B cell (primary cell): ENCODE data around the gene RAB5B. TPM values are rescaled to one million over a fixed set of nuclear protein-coding genes. Genes with fewer than 3 reads are reported as not detected.
A peak's percentile ranks its signal among the peaks of the same experiment; 100 is the strongest.

Source experiments
- ATAC-seq: fragments of 200-7000 bp; cut with Tn5 transposase; one replicate; pipeline ENCODE4 v1.10.0; 2021; ENCODE audit warnings: low read depth, mild to moderate bottlenecking, moderate number of reproducible peaks, moderate library complexity
- CTCF ChIA-PET: fragments of 350-600 bp; sonication (Branson Sonifier 250); formaldehyde crosslinking; loops from one replicate; lab custom pipeline; 2021; ENCODE audit warnings: antibody characterized with exemption, inconsistent platforms; lab: Charles Lee
- POLR2A ChIA-PET: fragments of 350-600 bp; sonication (Branson Sonifier 250); formaldehyde crosslinking; loops from one replicate; lab custom pipeline; 2021; ENCODE audit warnings: antibody characterized with exemption; lab: Charles Lee
- DNase-seq: peaks from one replicate; pipeline ENCODE4 v3.0.0; 2013
- H2AFZ ChIP-seq: 2 replicates; pipeline ENCODE4 v1.6.1; 2012; ENCODE audit warnings: mild to moderate bottlenecking, low read depth, low read length; ENCODE audit not compliant: insufficient read depth, poor library complexity, severe bottlenecking
- H3K27ac ChIP-seq, 2 donors: 1 replicate in 1 of 2; 2 replicates in 1 of 2; pipeline ENCODE4 v1.5.1; 2012 to 2013; ENCODE audit warnings: low read length in 2 of 2, mild to moderate bottlenecking in 2 of 2, moderate library complexity in 1 of 2
- H3K27me3 ChIP-seq, 4 experiments: fragments of 200-600 bp in 1 of 4; sonication (generic) in 1 of 4; replicated peaks in 1 of 4; 1 replicate in 2 of 4; 2 replicates in 2 of 4; pipeline versions ENCODE4 v1.6.1 to v1.7.0; 2013 to 2016; ENCODE audit warnings: low read length in 3 of 4, mild to moderate bottlenecking in 2 of 4, mixed read lengths in 1 of 4, moderate library complexity in 1 of 4; ENCODE audit not compliant: insufficient read depth in 4 of 4, control insufficient read depth in 3 of 4; ENCODE audit errors: control extremely low read depth in 1 of 4
- H3K36me3 ChIP-seq, 2 experiments: replicated peaks in 1 of 2; 1 replicate in 1 of 2; 2 replicates in 1 of 2; pipeline versions ENCODE4 v1.6.1 to v1.7.1; 2013; ENCODE audit warnings: low read length in 1 of 2; ENCODE audit not compliant: insufficient read depth in 2 of 2, control insufficient read depth in 1 of 2; ENCODE audit errors: control extremely low read depth in 1 of 2, extremely low read depth in 1 of 2
- H3K4me1 ChIP-seq, 2 donors: fragments of 200-600 bp in 1 of 2; sonication (generic) in 1 of 2; 1 replicate in 1 of 2; 2 replicates in 1 of 2; pipeline versions ENCODE4 v1.5.1 to v1.6.1; 2013 to 2017; ENCODE audit warnings: low read length in 2 of 2; ENCODE audit not compliant: control insufficient read depth in 2 of 2, insufficient read depth in 2 of 2
- H3K4me2 ChIP-seq: replicated peaks from 2 replicates; pipeline ENCODE3; 2012; ENCODE audit warnings: mild to moderate bottlenecking, low read depth, low read length; ENCODE audit not compliant: poor library complexity, severe bottlenecking
- H3K4me3 ChIP-seq, 5 experiments: fragments of 200-600 bp in 1 of 5; sonication (generic) in 1 of 5; 1 replicate in 3 of 5; 2 replicates in 2 of 5; pipeline versions ENCODE4 v1.5.1 to v1.7.0; 2011 to 2016; ENCODE audit warnings: low read length in 4 of 5, mild to moderate bottlenecking in 4 of 5, low read depth in 2 of 5, control low read depth in 1 of 5, moderate library complexity in 1 of 5; ENCODE audit not compliant: insufficient read depth in 1 of 5; ENCODE audit errors: control extremely low read depth in 1 of 5, extremely low read depth in 1 of 5
- H3K79me2 ChIP-seq: fragments of 200-600 bp; sonication (generic); one replicate; pipeline ENCODE4 v1.6.0; 2016; ENCODE audit warnings: low read length; ENCODE audit not compliant: control insufficient read depth, insufficient read depth
- H3K9ac ChIP-seq: fragments of 200-600 bp; sonication (generic); 2 replicates; pipeline ENCODE4 v1.6.1; 2017; ENCODE audit warnings: mild to moderate bottlenecking, low read length, moderate library complexity
- H3K9me3 ChIP-seq, 3 donors: one replicate each; pipeline versions ENCODE4 v1.6.1 to v1.7.1; 2013; ENCODE audit warnings: low read length in 2 of 3; ENCODE audit not compliant: control insufficient read depth in 2 of 3, insufficient read depth in 1 of 3; ENCODE audit errors: control extremely low read depth in 1 of 3
- H4K20me1 ChIP-seq: 2 replicates; pipeline ENCODE4 v1.6.0; 2012; ENCODE audit warnings: mild to moderate bottlenecking, low read length; ENCODE audit not compliant: insufficient read depth, control insufficient read depth, poor library complexity, severe bottlenecking
- H3K27ac Mint-ChIP-seq: one replicate; pipeline ENCODE4 v1.8.0; 2021; ENCODE audit warnings: mixed read lengths
- H3K27me3 Mint-ChIP-seq: one replicate; pipeline ENCODE4 v1.8.0; 2021; ENCODE audit warnings: mixed read lengths
- H3K4me1 Mint-ChIP-seq: one replicate; pipeline ENCODE4 v1.8.0; 2021; ENCODE audit warnings: mixed read lengths
- H3K4me3 Mint-ChIP-seq: one replicate; pipeline ENCODE4 v1.8.0; 2021; ENCODE audit warnings: mixed read lengths
- H3K9me3 Mint-ChIP-seq: one replicate; pipeline ENCODE4 v1.8.0; 2022; ENCODE audit warnings: mixed read lengths; ENCODE audit not compliant: insufficient read depth
- CTCF ChIP-seq: fragments of 200-600 bp; IDR thresholded peaks from one replicate; pipeline ENCODE4 v1.8.0; 2022; ENCODE audit warnings: antibody characterized with exemption, mild to moderate bottlenecking
- EZH2 ChIP-seq: IDR thresholded peaks from 2 replicates; pipeline ENCODE4 v1.6.1; 2012; ENCODE audit warnings: borderline replicate concordance, low read depth, mild to moderate bottlenecking, moderate library complexity, low read length; ENCODE audit not compliant: insufficient read depth, poor library complexity, severe bottlenecking
- WGBS: methylation state at CpG from one replicate; pipeline ENCODE4 v1.1.5; 2013; ENCODE audit warnings: missing lambda C conversion rate; ENCODE audit not compliant: insufficient coverage; 5-methylcytosine and 5-hydroxymethylcytosine counted together
- intact Hi-C: fragments of 100-400 bp; cut with micrococcal nuclease; formaldehyde crosslinking; loops from one replicate; pipeline ENCODE4 v1.10.0; 2022
- polyA plus RNA-seq: library from polyadenylated mRNA; depleted of rRNA; stranded (reverse); fragments of >200 nt; gene quantifications from 2 replicates; pipeline ENCODE4 v1.2.3, GENCODE V29; 2012
- total RNA-seq, 2 donors: library from RNA; stranded (reverse); fragments of 120-200 nt in 1 of 2; gene quantifications; 1 replicate in 1 of 2; 2 replicates in 1 of 2; pipeline versions ENCODE4 v1.2.3 to v1.2.4, GENCODE V29; 2013 to 2022

The RAB5B gene
- total and polyA plus RNA-seq, 2 donors (not counting 1 experiment from before 2014, with no cell fraction given) = 42.1 to 111 TPM

DNA sequence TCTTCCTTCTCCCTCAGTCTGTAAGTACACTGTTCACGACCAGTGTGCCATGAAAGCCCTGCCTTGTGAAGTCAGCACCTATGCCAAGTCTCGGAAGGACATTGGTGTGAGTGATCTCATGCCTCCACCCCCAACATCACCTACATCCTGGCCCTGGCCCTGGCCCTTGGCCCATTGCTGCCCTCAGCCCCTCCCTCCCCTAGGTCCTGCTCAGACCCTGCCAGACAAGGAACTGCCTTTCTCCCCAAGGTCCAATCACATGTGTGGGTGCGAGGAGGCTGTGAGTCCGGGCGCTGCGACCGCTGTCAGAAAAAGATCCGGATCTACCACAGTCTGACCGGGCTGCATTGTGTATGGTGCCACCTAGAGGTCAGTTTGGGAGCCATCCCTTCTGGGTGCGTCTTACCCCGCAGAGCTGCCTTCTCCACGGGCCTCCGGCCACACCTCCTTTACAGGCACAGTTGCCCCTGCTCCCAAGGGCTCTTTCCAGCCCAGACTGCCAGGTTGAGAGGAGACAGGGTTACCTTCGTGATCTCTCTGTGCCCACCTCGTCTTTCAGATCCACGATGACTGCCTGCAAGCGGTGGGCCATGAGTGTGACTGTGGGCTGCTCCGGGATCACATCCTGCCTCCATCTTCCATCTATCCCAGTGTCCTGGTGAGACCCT is 33.7 kb upstream of the RAB5B start:
- no peak overlapping the region for H3K9ac ChIP-seq
- POLR2A ChIA-PET = interaction anchor here (0.8 to 1.6 kb wide), 4 partner anchors 10 to 123 kb away, joined by 3 to 7 read pairs (median 4); partner anchors contain the start of genes DNAJC14, ORMDL2 and SARNP
- H3K36me3 ChIP-seq = peaks cover 13 to 96% of the 10 kb centered on the region in 2 experiments
- no peak overlapping the region for H3K4me3 ChIP-seq
- H3K4me1 Mint-ChIP-seq = peaks cover 19% of the 10 kb centered on the region
- H3K9me3 Mint-ChIP-seq = no peaks in the 10 kb centered on the region
- no peaks in the 10 kb centered on the region for H3K27me3 ChIP-seq
- H3K27ac ChIP-seq = peak overlapping the region; percentile 35 to 57
- intact Hi-C loops = loop anchor here (1.0 kb wide), 3 partner anchors 14 to 202 kb away; partner anchors contain the start of gene ORMDL2
- peaks cover 7 to 12% of the 10 kb centered on the region in 2 donors for H3K4me1 ChIP-seq
- H2AFZ ChIP-seq = peak overlapping the region; percentile 64
- H3K27me3 Mint-ChIP-seq = no peaks in the 10 kb centered on the region
- DNase-seq (peak; percentile 89), ATAC-seq (peak; percentile 99)
- H3K79me2 ChIP-seq = peaks cover 28% of the 10 kb centered on the region
- H3K9me3 ChIP-seq = no peaks in the 10 kb centered on the region
- CTCF ChIA-PET = interaction anchor here (0.5 to 8.7 kb wide), 35 partner anchors 9 to 217 kb away, joined by 3 to 155 read pairs (median 4); partner anchors contain the start of genes CD63, DGKA, ORMDL2 and PYM1
- peak overlapping the region; percentile 13 for H3K4me3 Mint-ChIP-seq
- H4K20me1 ChIP-seq = peaks cover 18% of the 10 kb centered on the region
- WGBS = 20% methylated on average over 16 of the region's 18 CpGs
- TF ChIP-seq EZH2 (no peak), CTCF (peak; percentile 85)
- H3K4me2 ChIP-seq = peak overlapping the region; percentile 34
- H3K27ac Mint-ChIP-seq = peak overlapping the region; percentile 84

DNA sequence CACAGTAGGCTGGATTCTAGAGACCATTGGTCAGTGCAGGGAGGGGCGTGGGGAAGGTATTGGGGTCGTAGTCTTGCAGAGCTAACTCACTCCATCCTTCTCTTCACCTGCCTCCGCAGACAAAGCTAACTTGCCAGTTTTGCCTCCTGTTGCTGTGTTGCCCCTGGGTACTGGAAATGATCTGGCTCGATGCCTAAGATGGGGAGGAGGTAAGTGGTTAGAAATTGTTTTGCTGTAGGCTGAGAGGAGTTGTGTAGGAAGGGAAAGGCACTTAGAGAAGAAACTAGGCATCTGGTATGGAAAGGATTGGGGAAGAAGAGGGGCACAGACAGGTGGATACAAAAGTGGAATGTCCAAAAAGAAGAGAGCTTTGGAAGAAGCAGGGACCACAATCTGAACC is 31.8 kb upstream of the RAB5B start:
- DNase-seq (no peak), ATAC-seq (no peak)
- whole genome bisulfite sequencing = 100% methylated on average over 1 of the region's 4 CpGs
- ChIA-PET POLR2A (no interaction called here), CTCF (interaction anchor here (1.0 to 8.7 kb wide), 4 partner anchors 13 to 203 kb away, joined by 3 to 155 read pairs (median 58); partner anchors contain the start of genes DGKA and PYM1)
- TF ChIP-seq EZH2 = no peak
- no peak for TF ChIP-seq CTCF
- H3K27me3 ChIP-seq = no peaks in the 10 kb centered on the region
- no peak overlapping the region for H3K9ac ChIP-seq
- Mint-ChIP-seq H3K4me1 (peaks cover 12% of the 10 kb centered on the region), H3K27me3 (no peaks in the 10 kb centered on the region), H3K27ac (peak overlapping the region; percentile 73), H3K4me3 (no peak overlapping the region), H3K9me3 (no peaks in the 10 kb centered on the region)
- peaks cover 19% of the 10 kb centered on the region for H3K79me2 ChIP-seq
- no peak overlapping the region for H3K4me3 ChIP-seq
- H3K4me2 ChIP-seq = no peak overlapping the region
- no peak overlapping the region for H3K27ac ChIP-seq
- peaks cover 7 to 12% of the 10 kb centered on the region in 2 donors for H3K4me1 ChIP-seq
- peaks cover 10% of the 10 kb centered on the region for H4K20me1 ChIP-seq
- no peaks in the 10 kb centered on the region for H3K9me3 ChIP-seq
- intact Hi-C loops = no loop called here
- H2AFZ ChIP-seq = no peak overlapping the region
- peaks cover 15 to 79% of the 10 kb centered on the region in 2 experiments for H3K36me3 ChIP-seq
